Tibial nerve (tissue), 4 donors: ENCODE data around the gene LBP. TPM values are rescaled to one million over a fixed set of nuclear protein-coding genes. Genes with fewer than 3 reads are reported as not detected.

Experiments used
- DNase-seq, 2 donors: peaks; one replicate each; pipeline ENCODE4 v3.0.0-alpha.2; 2019; ENCODE audit warnings: low spot score in 2 of 2
- H3K27ac ChIP-seq, 4 donors: fragments of 200-600 bp; sonication (generic) in 3 of 4; one replicate each; pipeline ENCODE4 v1.5.1; 2017 to 2019; ENCODE audit warnings: mild to moderate bottlenecking in 1 of 4
- H3K27me3 ChIP-seq, 2 donors: fragments of 200-600 bp; sonication (generic) in 1 of 2; one replicate each; pipeline versions ENCODE4 v1.5.1 to v1.6.0; 2017 to 2019
- H3K36me3 ChIP-seq, 3 donors: fragments of 200-600 bp; sonication (generic); one replicate each; pipeline ENCODE4 v1.5.1; 2018 to 2019
- H3K4me1 ChIP-seq, 4 donors: fragments of 200-600 bp; sonication (generic) in 3 of 4; one replicate each; pipeline ENCODE4 v1.5.1; 2017 to 2019
- H3K4me3 ChIP-seq, 4 donors: fragments of 200-600 bp; sonication (generic) in 3 of 4; one replicate each; pipeline ENCODE4 v1.5.1; 2017 to 2019; ENCODE audit warnings: mild to moderate bottlenecking in 1 of 4, moderate library complexity in 1 of 4
- H3K9me3 ChIP-seq, 4 donors: fragments of 200-600 bp; sonication (generic) in 3 of 4; one replicate each; pipeline ENCODE4 v1.5.1; 2017 to 2019
- CTCF ChIP-seq, 5 experiments: fragments of 200-600 bp in 3 of 5; fragments of 450-650 bp in 2 of 5; sonication (generic) in 3 of 5; IDR thresholded peaks; one replicate each; pipeline ENCODE4 v1.5.1; 2016 to 2019; ENCODE audit warnings: antibody characterized with exemption in 5 of 5, mild to moderate bottlenecking in 3 of 5, moderate library complexity in 2 of 5
- EP300 ChIP-seq, 2 donors: sonication (generic); formaldehyde crosslinking; IDR thresholded peaks; one replicate each; pipeline ENCODE4 v1.6.1; 2017; ENCODE audit warnings: antibody characterized with exemption in 2 of 2, mild to moderate bottlenecking in 1 of 2
- POLR2A ChIP-seq, 2 donors: fragments of 450-650 bp; IDR thresholded peaks; one replicate each; pipeline ENCODE4 v1.6.1; 2017; ENCODE audit warnings: antibody characterized with exemption in 2 of 2, mild to moderate bottlenecking in 2 of 2, moderate library complexity in 2 of 2
- WGBS, 2 donors: methylation state at CpG; one replicate each; pipeline ENCODE4 v1.1.5; 2018; 5-methylcytosine and 5-hydroxymethylcytosine counted together
- total RNA-seq, 4 donors: library from RNA; depleted of rRNA; stranded (reverse); fragments of >200 nt; gene quantifications; one replicate each; pipeline ENCODE4 v1.1.0, GENCODE V29; 2016

LBP gene
- total RNA-seq, 4 donors from 2014 or later, result 2.2 to 30.0 TPM; not detected in 2

DNA sequence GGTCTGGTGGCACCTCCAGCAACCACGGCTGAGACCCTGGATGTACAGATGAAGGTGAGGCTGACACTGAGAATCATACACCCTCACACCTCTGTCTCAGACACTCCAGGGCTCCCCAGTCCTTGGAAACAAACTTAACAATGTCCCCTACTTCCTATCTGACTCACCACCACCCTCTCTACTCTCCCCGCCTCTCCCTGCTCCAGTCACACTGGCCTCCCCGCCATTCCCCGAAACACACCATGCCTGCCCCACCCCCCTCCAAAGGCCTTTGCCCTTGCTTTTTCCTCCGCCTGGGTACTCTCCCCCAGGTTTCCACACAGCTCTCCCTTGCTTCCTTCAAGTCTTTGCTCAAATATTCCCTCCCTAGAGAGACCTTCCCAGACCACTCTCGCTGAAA is 26.1 kb upstream of the LBP start:
- WGBS, 2 donors, result 46 to 64% methylated on average over 6 of the region's 6 CpGs
- no peaks in the 10 kb centered on the region for H3K27me3 ChIP-seq
- no peak overlapping the region for H3K27ac ChIP-seq
- H3K36me3 ChIP-seq, result no peaks in the 10 kb centered on the region
- H3K4me1 ChIP-seq, result peaks cover 0 to 7% (median 0%) of the 10 kb centered on the region in 4 donors
- no peak for DNase-seq
- H3K9me3 ChIP-seq, result no peaks in the 10 kb centered on the region
- H3K4me3 ChIP-seq, result no peak overlapping the region
- TF ChIP-seq EP300 (IDR thresholded peaks at IDR 0.05) (no peak), POLR2A (IDR thresholded peaks at IDR 0.05) (no peak), CTCF (IDR thresholded peaks at IDR 0.05) (no peak)

DNA sequence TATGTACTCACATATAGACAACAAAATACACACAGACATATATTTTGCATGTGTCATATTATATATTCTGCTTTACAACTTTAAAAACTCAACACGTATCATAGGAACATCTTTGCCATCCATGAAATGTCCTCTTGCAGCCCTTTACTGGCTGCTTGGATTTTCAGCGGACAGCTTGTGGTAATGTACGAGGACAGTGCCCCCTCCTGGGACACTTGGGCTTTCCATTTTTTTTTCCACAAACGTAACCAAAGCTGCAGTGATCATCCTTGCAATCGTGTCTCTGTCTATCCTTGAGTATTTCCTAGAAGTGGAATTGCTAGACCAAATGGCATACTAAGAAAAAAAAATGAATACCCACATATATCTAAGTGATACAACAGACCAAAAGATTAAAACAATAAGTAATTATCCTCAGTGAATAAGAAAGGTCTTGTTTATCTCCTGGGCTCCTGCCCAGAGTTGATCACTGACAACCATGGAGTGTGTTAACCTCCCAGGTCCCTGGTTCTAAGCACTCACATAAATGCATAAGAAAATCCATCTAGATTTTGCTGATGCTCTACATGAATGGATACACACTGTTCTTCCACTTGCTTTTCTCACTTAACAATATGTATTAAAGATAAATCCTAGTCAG is 24.2 kb upstream of the LBP start:
- peaks cover 0 to 7% (median 0%) of the 10 kb centered on the region in 4 donors for H3K4me1 ChIP-seq
- TF ChIP-seq EP300 (IDR thresholded peaks at IDR 0.05) (no peak), POLR2A (IDR thresholded peaks at IDR 0.05) (no peak), CTCF (IDR thresholded peaks at IDR 0.05) (peak; percentile 41 to 80 (median 61))
- no peaks in the 10 kb centered on the region for H3K27me3 ChIP-seq
- H3K27ac ChIP-seq, result no peak overlapping the region
- WGBS, 2 donors, result 1 to 3% methylated on average over 5 of the region's 5 CpGs
- no peaks in the 10 kb centered on the region for H3K9me3 ChIP-seq
- DNase-seq, result peak in 1 of 2 donors; percentile 50
- no peaks in the 10 kb centered on the region for H3K36me3 ChIP-seq
- H3K4me3 ChIP-seq, result no peak overlapping the region

- no peak for DNase-seq
- TF ChIP-seq CTCF (IDR thresholded peaks at IDR 0.05), result no peak
- no peak for TF ChIP-seq EP300 (IDR thresholded peaks at IDR 0.05)
- TF ChIP-seq POLR2A (IDR thresholded peaks at IDR 0.05), result no peak
- H3K27me3 ChIP-seq, result no peaks in the 10 kb centered on the region
- H3K9me3 ChIP-seq, result no peaks in the 10 kb centered on the region
- H3K4me1 ChIP-seq, result peaks cover 0 to 7% (median 0%) of the 10 kb centered on the region in 4 donors
- no peaks in the 10 kb centered on the region for H3K36me3 ChIP-seq
- H3K27ac ChIP-seq, result no peak overlapping the region
- 89 to 96% methylated on average over 3 of the region's 3 CpGs for WGBS, 2 donors
- H3K4me3 ChIP-seq, result no peak overlapping the region
These were observed 22.1 kb upstream of the LBP start for GRCh38 chr20:38324159-38324558.

DNA sequence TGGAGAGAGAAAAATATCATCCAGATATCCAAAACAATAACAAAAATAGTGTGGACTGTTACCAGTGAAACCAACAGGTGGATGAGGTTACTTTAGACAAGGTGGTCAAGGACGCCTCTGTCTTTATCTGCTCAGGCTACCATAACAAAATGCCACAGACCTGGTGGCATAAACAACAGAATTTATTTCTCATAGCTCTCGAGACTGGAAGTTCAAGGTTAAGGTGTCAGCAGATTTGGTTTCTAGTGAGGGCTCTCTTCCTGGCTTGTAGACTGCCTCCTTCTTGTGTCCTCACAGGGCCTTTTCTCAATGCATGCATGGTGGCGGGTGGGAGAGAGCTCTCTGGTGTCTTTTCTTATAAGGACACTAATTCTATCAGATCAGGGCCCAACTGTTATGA is 21.1 kb upstream of the LBP start:
- TF ChIP-seq POLR2A (IDR thresholded peaks at IDR 0.05), result no peak
- no peak for TF ChIP-seq CTCF (IDR thresholded peaks at IDR 0.05)
- no peak for TF ChIP-seq EP300 (IDR thresholded peaks at IDR 0.05)
- Histone ChIP-seq H3K36me3 (no peaks in the 10 kb centered on the region), H3K27me3 (no peaks in the 10 kb centered on the region), H3K4me3 (no peak overlapping the region), H3K4me1 (peaks cover 0 to 7% (median 0%) of the 10 kb centered on the region in 4 donors), H3K9me3 (no peaks in the 10 kb centered on the region), H3K27ac (no peak overlapping the region)
- no peak for DNase-seq
- 57 to 83% methylated on average over 3 of the region's 3 CpGs for WGBS, 2 donors

- no peak for DNase-seq
- Histone ChIP-seq H3K9me3 (no peaks in the 10 kb centered on the region), H3K36me3 (no peaks in the 10 kb centered on the region), H3K4me1 (peaks cover 0 to 7% (median 0%) of the 10 kb centered on the region in 4 donors), H3K4me3 (no peak overlapping the region), H3K27me3 (no peaks in the 10 kb centered on the region), H3K27ac (no peak overlapping the region)
- TF ChIP-seq CTCF (IDR thresholded peaks at IDR 0.05) (no peak), POLR2A (IDR thresholded peaks at IDR 0.05) (no peak), EP300 (IDR thresholded peaks at IDR 0.05) (no peak)
- 88 to 92% methylated on average over 3 of the region's 3 CpGs for WGBS, 2 donors
These were observed 20.4 kb upstream of the LBP start for GRCh38 chr20:38325905-38326304.
